NCI-H2081 (cell line): ENCODE data around the gene SEL1L.
"Not testable (repeated sequence)": the region's sequence is repeated elsewhere in the genome, so short reads cannot be mapped to it uniquely, and the experiment has no call there.

Experiments
- DNase-seq, 2 experiments: peaks; one replicate each; lab custom pipeline; 2025; lab: John Stamatoyannopoulos, UW

The SEL1L gene

DNA sequence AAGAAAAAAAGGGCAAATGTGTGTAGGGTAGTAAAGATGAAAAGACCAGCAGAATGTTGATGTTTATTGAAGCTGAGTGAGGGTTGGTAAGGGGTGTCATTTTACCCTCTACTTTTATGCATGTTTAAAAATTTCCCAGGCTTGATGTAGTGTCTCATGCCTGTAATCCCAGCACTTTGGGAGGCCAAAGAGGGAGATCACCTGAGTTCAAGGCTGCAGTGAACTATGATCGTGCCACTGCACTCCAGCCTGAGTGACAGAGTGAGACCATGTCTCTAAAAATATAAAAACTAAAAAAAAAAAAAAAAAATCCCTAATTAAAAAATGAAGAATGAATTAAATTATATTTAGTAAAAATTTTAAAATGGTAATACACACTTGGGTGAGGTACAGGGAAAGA is 8.5 kb downstream of the SEL1L start:
- DNase-seq = no peak

DNA sequence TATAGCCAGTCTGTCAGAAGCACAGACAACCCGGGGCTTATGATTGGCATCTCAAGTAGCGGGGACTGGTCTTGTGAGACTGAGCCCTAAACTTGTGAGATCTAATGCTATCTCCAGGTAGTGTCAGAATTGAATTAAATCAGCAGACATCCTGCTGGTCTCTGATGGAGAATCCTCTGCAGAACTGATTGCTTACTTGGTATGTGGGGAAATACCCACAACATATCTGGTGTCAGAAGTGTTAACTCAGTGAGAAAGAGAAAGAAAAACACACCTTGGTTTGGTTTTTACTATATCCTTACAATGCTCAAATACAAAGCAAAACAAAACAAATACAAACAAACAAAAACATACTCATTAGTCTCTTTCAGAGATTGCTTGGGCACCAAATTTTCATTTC is 10.0 kb downstream of the SEL1L start:
- no peak for DNase-seq

DNA sequence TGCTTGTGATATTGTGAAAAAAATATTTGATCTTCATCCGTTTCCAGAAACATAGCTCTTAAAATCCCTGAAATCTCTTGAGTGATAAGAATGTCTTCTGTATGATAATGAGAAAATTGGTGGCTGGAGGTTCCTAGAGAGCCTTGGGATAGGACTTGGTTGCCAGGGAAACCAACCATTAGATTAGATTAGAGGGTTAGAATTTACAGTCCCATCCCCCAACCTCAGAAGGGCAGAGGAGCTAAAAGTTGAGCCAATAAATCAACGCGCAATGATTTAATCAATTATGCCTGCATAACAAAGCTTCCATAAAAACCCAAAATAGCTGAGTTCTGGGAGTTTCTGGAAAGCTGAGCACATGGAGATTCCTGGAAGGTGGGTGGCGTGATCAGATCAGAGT is 10.6 kb downstream of the SEL1L start:
- DNase-seq = no peak

DNA sequence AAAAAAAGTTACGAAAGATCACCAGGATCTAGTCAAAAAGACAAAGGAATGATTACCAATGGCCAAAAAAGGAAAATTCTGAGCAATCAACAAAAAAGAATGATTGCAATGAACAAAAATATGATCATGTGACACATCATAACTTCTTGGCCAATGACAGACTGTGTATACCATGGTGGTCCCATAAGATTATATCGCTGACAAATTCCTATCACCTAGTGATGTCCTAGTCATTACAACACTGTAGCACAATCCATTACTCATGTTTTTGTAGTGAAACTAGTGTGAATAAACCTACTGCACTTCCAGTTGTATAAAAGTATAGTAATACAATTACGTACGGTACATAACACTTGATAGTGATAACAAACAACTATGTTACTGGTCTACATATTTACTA is 12.3 kb downstream of the SEL1L start:
- DNase-seq = no peak

DNA sequence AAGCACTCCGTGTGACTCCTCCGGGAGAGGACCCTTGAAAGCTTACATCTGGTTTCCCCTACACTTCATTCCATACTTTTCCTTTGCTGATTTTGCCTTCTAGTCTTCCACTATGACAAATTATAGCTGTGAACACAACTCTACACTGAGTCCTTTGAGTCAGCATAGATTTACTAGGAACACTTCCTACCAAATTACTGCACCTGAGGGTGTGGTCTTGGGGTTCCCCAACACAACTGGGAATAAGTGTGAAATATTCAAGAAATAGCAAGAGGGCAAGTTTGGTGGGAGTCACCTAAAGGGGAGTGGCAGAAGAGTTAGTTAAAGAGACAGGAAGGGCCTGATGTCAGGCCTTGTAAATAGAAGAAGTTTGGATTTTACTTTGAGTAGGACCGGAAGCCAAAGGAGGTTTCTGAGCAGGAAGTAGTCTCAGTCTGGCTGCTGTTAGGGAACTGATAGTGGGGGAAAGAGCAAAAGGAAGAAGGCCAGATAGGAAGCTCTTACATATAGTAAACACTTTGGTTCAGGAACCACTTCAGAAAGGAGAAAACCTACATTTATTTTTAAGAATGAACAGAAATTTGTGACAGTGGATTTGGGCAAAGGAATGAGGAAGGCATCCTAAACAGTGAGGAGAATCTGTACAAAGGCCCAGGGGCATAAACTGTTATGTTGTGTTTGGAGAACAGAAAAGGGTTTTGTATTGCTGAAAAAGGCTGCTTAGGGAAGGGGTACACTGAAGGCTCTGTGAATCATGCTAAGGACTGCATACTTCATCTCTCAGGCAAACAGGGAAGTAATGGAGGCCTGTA is 14.2 kb downstream of the SEL1L start:
- no peak for DNase-seq

DNA sequence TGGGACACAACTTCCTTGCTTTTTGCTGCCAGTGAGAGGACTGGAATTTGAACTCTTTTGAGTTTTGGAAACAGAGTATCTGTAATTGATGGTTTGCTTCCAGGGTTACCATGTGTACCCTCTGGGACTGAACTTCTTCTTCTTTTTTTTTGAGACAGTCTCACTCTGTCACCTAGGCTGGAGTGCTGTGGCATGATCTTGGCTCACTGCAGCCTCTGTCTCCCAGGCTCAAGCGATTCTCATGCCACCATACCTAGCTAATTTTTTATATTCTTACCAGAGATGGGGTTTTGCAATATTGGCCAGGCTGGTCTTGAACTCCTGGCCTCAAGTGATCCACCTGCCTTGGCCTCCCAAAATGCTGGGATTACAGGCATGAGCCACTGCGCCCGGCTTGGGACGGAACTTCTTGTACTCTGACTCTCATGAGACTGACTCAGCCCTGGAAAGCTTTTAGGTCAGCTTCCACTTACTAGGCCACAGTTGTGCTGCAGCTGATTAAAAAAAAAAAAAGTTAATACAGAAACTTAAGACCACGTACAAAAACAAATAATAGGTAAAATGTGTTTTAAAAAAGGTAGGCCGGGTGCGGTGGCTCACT is 15.8 kb downstream of the SEL1L start:
- no peak for DNase-seq

DNA sequence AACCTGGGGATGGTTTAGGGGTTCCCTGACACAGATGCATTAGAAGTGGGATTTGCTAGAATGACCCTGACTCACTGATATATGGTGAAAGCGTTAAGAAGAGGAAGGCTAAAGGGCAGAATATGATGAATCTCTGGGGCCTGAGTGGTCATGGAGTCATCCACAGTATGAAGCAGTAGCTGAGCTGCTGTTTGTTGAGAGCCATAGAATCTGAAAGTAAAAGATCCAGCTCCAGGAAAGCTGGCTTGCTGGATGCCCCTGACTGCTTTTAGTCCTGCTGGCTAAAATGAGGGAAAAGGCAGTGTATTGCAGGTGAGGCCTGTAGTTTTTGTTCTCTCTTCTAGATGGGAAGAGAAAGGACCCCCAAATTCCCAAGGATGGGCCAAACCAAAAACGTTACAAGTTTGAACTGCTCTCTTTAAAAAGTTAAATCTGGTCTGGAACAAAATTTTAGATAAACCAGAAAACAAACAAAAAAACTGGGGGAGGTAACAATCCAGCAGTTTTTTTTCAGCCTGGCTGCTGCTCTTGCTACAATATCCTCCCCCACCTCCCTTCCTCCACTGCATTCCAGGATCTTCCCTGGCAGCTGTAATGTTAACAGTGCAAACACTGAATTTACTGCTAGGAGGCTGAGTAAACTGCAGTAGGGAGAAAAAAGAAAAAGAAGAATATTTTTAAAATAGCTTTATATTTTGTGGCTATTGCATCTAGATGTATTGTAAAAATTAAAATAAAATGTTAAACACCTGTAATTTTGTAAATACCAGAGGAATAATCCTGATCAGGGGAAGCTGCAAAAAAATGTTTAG is 16.5 kb downstream of the SEL1L start:
- DNase-seq = peak in 1 of 2 experiments; percentile 20

GRCh38 chr14:81515927-81516326 is 17.7 kb downstream of the SEL1L start:
- not testable (repeated sequence) for DNase-seq

- not testable (repeated sequence) for DNase-seq
These were observed 20.8 kb downstream of the SEL1L start for GRCh38 chr14:81512826-81513225.

- no peak for DNase-seq
These were observed 22.3 kb downstream of the SEL1L start for GRCh38 chr14:81511111-81511904.

GRCh38 chr14:81509838-81510452 is 23.7 kb downstream of the SEL1L start:
- no peak for DNase-seq

DNA sequence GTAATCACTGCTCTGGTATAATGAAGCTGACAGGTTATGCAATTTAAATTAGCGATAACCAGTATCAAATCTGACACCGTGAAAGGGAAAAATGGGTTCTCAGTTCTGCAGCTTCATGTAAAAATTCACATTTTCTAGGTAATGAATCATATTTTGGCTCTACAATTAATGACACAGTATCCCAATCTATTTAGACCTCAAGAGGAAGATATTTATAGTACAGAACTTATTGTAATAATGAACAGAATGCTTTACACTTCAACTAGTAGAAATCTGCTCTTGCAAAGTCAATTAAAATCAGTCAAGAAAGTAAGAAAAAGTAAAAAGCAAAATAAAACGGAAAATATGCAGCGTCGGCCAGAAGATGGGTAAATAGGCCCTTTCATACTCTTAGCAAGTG is 24.3 kb downstream of the SEL1L start:
- DNase-seq = no peak

- no peak for DNase-seq
These were observed 27.2 kb downstream of the SEL1L start for GRCh38 chr14:81506487-81506886.

- no peak for DNase-seq
These were observed 28.8 kb downstream of the SEL1L start for GRCh38 chr14:81504864-81505263.

DNA sequence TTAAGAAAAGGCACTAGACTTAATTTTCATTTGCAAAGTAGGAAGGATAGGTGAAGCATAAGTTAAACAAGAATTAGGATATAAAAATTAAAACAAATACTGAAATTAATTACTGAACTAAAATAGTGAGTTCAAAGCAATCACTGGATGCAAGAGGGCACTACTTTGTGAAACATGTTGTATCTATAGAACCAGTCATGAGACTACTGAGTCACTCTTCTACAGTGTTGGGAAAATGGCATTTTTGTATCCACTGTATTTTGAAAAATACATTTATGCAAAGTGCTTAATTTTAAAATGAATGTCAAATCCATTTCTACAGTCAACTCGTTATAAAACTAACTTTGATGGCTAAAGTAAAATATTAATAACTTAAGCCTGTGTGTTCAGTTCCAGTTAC is 47.9 kb downstream of the SEL1L start:
- DNase-seq = no peak

- DNase-seq = no peak
These were observed 48.3 kb downstream of the SEL1L start for GRCh38 chr14:81485372-81485771.

- no peak for DNase-seq
These were observed 49.5 kb downstream of the SEL1L start for GRCh38 chr14:81484120-81484519.

DNA sequence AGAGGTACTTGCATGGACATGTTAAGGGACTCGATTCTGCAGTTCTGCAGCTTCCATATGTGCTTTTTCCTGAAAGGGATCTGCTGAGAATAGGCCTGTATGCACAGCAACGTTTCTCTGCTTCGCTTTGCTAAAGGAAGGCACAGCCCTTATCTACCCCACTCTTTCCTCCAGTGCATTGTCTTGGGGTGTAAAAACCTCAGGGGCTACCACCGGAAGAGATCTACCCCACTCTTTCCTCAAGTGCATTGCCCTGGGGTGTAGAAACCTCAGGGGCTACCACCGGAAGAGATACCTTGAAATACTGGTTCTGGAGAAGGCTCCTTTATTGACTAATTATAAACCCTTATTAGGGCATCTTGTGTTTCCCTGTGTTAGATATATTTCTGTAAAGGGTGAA is 52.9 kb downstream of the SEL1L start:
- DNase-seq = no peak

DNA sequence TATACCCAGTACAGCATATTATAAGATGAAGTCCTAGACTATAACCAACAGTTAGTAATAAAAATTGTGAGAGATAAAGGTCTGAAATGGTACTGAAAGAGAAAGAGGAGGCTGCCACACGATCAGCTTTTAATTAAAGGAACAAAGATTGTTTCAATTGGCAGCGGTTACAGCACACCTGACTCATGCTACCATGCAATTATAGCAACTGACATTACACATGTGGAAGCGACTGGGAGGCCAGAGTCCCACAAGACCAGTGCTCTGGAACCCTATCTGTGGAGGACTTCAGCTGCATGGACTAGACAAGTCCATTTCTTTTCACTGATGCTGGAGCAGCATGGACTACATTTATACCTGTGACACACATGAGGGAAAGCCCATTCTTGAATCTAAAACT is 55.2 kb downstream of the SEL1L start:
- no peak for DNase-seq

DNA sequence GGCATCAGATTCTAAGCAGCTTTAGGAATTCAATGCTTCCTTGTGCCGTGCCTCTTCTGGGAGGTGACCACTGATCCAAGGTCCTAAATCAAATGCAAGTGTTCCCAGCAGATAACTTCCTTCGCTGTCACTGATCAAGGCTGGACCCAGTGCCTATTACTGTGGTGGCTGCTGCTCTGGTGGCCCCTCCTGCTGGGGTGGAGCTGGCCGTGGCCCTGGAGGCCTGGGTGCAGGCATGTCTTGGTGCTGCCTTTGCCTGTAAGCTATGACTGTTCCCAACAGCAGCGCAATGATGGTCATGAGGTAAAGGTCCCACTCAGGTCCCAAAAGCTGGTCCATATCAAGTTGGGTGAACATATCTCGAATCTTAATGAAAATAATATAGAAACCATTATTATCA is 56.8 kb downstream of the SEL1L start:
- no peak for DNase-seq

- DNase-seq = no peak
These were observed 58.8 kb downstream of the SEL1L start for GRCh38 chr14:81474685-81475324.
